NCI-H510A (cell line): Measurements from ENCODE around the gene DNAJC9.

Source experiments
- DNase-seq: peaks from one replicate; lab custom pipeline; 2025; lab: John Stamatoyannopoulos, UW

Gene DNAJC9

GRCh38 chr10:73238990-73239566, 8.0 kb downstream of the DNAJC9 start:
- DNase-seq, result no peak

- no peak for DNase-seq
These were observed 12.4 kb downstream of the DNAJC9 start for GRCh38 chr10:73234695-73235094.

- no peak for DNase-seq
These were observed 13.2 kb downstream of the DNAJC9 start for GRCh38 chr10:73233883-73234282.

- no peak for DNase-seq
These were observed 14.2 kb downstream of the DNAJC9 start for GRCh38 chr10:73232887-73233286.

- no peak for DNase-seq
These were observed 17.5 kb downstream of the DNAJC9 start for GRCh38 chr10:73229567-73229966.

- DNase-seq, result no peak
These were observed 18.8 kb downstream of the DNAJC9 start for GRCh38 chr10:73228247-73228646.

- DNase-seq, result no peak
These were observed 20.4 kb downstream of the DNAJC9 start for GRCh38 chr10:73226663-73227062.

- DNase-seq, result no peak
These were observed 21.5 kb downstream of the DNAJC9 start for GRCh38 chr10:73225518-73225917.

GRCh38 chr10:73220989-73221388, 26.1 kb downstream of the DNAJC9 start:
- DNase-seq, result no peak

GRCh38 chr10:73219384-73219783, 27.7 kb downstream of the DNAJC9 start:
- no peak for DNase-seq

- DNase-seq, result no peak
These were observed 28.4 kb downstream of the DNAJC9 start for GRCh38 chr10:73218431-73219191.

GRCh38 chr10:73217628-73218027, 29.4 kb downstream of the DNAJC9 start:
- no peak for DNase-seq

- no peak for DNase-seq
These were observed 31.3 kb downstream of the DNAJC9 start for GRCh38 chr10:73215749-73216148.

- DNase-seq, result no peak
These were observed 35.8 kb downstream of the DNAJC9 start for GRCh38 chr10:73211106-73211811.

GRCh38 chr10:73210395-73211105, 36.5 kb downstream of the DNAJC9 start:
- no peak for DNase-seq

GRCh38 chr10:73209705-73210104, 37.4 kb downstream of the DNAJC9 start:
- DNase-seq, result no peak

- no peak for DNase-seq
These were observed 39.2 kb downstream of the DNAJC9 start for GRCh38 chr10:73207883-73208282.

- DNase-seq, result no peak
These were observed 40.7 kb downstream of the DNAJC9 start for GRCh38 chr10:73206385-73206784.

GRCh38 chr10:73205890-73206289, 41.2 kb downstream of the DNAJC9 start:
- DNase-seq, result no peak

- DNase-seq, result no peak
These were observed 42.0 kb downstream of the DNAJC9 start for GRCh38 chr10:73205081-73205480.
